Ascending aorta (tissue), 2 donors: ENCODE measurements around the gene ZFYVE28. TPM values are rescaled to one million over a fixed set of nuclear protein-coding genes. Genes with fewer than 3 reads are reported as not detected.

Experiments used
- DNase-seq, 2 donors: peaks; one replicate each; pipeline ENCODE4 v3.0.0-alpha.2; 2019; ENCODE audit warnings: low spot score in 2 of 2
- H3K27ac ChIP-seq, 2 donors: fragments of 200-600 bp; sonication (generic); one replicate each; pipeline ENCODE4 v1.5.1; 2016 to 2017; ENCODE audit warnings: mild to moderate bottlenecking in 1 of 2
- H3K27me3 ChIP-seq: fragments of 200-600 bp; sonication (generic); one replicate; pipeline ENCODE4 v1.5.1; 2017
- H3K36me3 ChIP-seq, 2 donors: fragments of 200-600 bp; sonication (generic); one replicate each; pipeline ENCODE4 v1.5.1; 2016
- H3K4me1 ChIP-seq, 2 donors: fragments of 200-600 bp; sonication (generic); one replicate each; pipeline ENCODE4 v1.5.1; 2016 to 2017; ENCODE audit warnings: mild to moderate bottlenecking in 1 of 2
- H3K4me3 ChIP-seq, 2 donors: fragments of 200-600 bp; sonication (generic); one replicate each; pipeline ENCODE4 v1.5.1; 2016 to 2017; ENCODE audit warnings: mild to moderate bottlenecking in 1 of 2
- H3K9me3 ChIP-seq, 2 donors: fragments of 200-600 bp; sonication (generic); one replicate each; pipeline ENCODE4 v1.5.1; 2016
- CTCF ChIP-seq, 3 experiments: fragments of 200-600 bp in 2 of 3; fragments of 450-650 bp in 1 of 3; sonication (generic) in 2 of 3; IDR thresholded peaks; one replicate each; pipeline ENCODE4 v1.5.1; 2016 to 2019; ENCODE audit warnings: antibody characterized with exemption in 3 of 3, mild to moderate bottlenecking in 1 of 3, moderate library complexity in 1 of 3
- intact Hi-C: fragments of 100-400 bp; cut with DNase I; formaldehyde crosslinking; loops from one replicate; pipeline ENCODE4 v1.15.1; 2023
- total RNA-seq: library from RNA; depleted of rRNA; stranded (reverse); fragments of >200 nt; gene quantifications from one replicate; pipeline ENCODE4 v1.1.0, GENCODE V29; 2016

Gene ZFYVE28
- total RNA-seq, 1 donor from 2014 or later: 12.3 TPM

- intact Hi-C loops: loop anchor here (1.0 to 10.0 kb wide), 12 partner anchors 19 to 1924 kb away; partner anchors contain the start of genes ADD1, CFAP99, FAM53A and HAUS3
- Histone ChIP-seq H3K9me3 (no peaks in the 10 kb centered on the region), H3K27ac (peak within 1 kb of the TSS; percentile 96), H3K4me1 (peaks cover 43 to 60% of the 10 kb centered on the region in 2 donors), H3K27me3 (no peaks in the 10 kb centered on the region), H3K36me3 (no peaks in the 10 kb centered on the region), H3K4me3 (peak within 1 kb of the TSS; percentile 98)
- no peak for TF ChIP-seq CTCF (IDR thresholded peaks at IDR 0.05)
- no peak for DNase-seq
Observed at GRCh38 chr4:2261853-2262144, 156.6 kb downstream of the ZFYVE28 start, which contains the start of gene MXD4. TSS of gene MXD4 (minus strand) at chr4:2262109. CDS start at chr4:2261980, 129 bp downstream.

GRCh38 chr4:2261110-2261852, 157.2 kb downstream of the ZFYVE28 start:
- H3K27ac ChIP-seq: peak overlapping the region; percentile 95 to 96
- H3K27me3 ChIP-seq: no peaks in the 10 kb centered on the region
- DNase-seq: peak; percentile 7 to 73

DNA sequence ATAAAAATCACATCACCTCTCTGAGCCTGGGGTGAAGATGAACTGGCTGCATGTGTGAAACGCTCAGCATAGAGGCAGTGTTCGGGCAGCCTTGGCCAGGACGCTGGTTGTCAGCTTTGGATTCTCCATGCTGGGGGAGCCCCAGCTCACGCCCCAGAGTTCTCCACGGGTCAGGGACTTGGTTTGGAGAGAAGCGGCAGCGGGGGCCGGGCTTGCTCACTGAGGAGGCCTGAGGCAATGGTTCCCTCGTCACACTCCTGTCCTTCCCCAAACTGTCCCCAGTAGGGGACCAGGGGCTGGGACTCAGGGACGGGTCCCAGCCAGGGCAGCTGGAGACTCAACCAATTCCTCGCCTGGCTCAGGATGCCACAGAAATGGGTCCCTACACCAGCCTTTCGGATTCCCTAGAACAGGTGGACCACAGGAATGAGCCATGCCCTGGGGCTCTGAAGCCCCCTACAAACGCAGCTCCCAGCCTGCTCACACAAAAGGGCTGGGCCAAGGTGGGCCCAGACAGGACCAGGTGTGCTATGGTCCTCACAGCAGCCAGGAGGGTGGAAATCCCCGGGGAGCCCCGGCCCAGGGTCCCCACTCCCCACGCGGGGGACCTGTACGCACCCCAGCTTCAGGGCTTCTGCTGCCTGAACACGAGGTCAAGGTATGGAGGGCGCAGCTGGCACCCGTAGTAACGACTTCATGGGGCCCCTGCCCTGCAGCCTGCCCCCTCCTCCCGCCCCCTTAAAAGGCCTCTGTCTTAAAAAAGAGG, 157.9 kb downstream of the ZFYVE28 start:
- intact Hi-C loops: loop anchor here (1.0 to 10.0 kb wide), 9 partner anchors 253 to 1923 kb away; partner anchors contain the start of genes ADD1, FAM53A, HTT and HTT-AS
- Histone ChIP-seq H3K36me3 (no peaks in the 10 kb centered on the region), H3K27ac (peak overlapping the region; percentile 95 to 96), H3K27me3 (no peaks in the 10 kb centered on the region), H3K4me3 (peak overlapping the region; percentile 98), H3K9me3 (no peaks in the 10 kb centered on the region), H3K4me1 (peaks cover 46 to 64% of the 10 kb centered on the region in 2 donors)
- no peak for TF ChIP-seq CTCF (IDR thresholded peaks at IDR 0.05)
- DNase-seq: peak; percentile 7 to 65

More at GRCh38 chr4:2261110-2261852, 157.2 kb downstream of the ZFYVE28 start:
- no peaks in the 10 kb centered on the region for H3K36me3 ChIP-seq
- TF ChIP-seq CTCF (IDR thresholded peaks at IDR 0.05): no peak
- intact Hi-C loops: loop anchor here (1.0 to 10.0 kb wide), 9 partner anchors 254 to 1924 kb away; partner anchors contain the start of genes ADD1, FAM53A, HTT and HTT-AS
- H3K9me3 ChIP-seq: no peaks in the 10 kb centered on the region
- peak overlapping the region; percentile 98 for H3K4me3 ChIP-seq
- H3K4me1 ChIP-seq: peaks cover 47 to 63% of the 10 kb centered on the region in 2 donors

GRCh38 chr4:2259541-2260343, 158.7 kb downstream of the ZFYVE28 start:
- Histone ChIP-seq H3K27ac (peak overlapping the region; percentile 95 to 96), H3K4me1 (peaks cover 48 to 67% of the 10 kb centered on the region in 2 donors), H3K27me3 (no peaks in the 10 kb centered on the region), H3K4me3 (peak overlapping the region; percentile 98), H3K36me3 (peaks cover 0 to 2% of the 10 kb centered on the region in 2 donors), H3K9me3 (no peaks in the 10 kb centered on the region)
- DNase-seq: peak; percentile 4 to 60
- intact Hi-C loops: loop anchor here (5.0 to 10.0 kb wide), 8 partner anchors 252 to 1922 kb away; partner anchors contain the start of genes ADD1, FAM53A, HTT and HTT-AS
- no peak for TF ChIP-seq CTCF (IDR thresholded peaks at IDR 0.05)

DNA sequence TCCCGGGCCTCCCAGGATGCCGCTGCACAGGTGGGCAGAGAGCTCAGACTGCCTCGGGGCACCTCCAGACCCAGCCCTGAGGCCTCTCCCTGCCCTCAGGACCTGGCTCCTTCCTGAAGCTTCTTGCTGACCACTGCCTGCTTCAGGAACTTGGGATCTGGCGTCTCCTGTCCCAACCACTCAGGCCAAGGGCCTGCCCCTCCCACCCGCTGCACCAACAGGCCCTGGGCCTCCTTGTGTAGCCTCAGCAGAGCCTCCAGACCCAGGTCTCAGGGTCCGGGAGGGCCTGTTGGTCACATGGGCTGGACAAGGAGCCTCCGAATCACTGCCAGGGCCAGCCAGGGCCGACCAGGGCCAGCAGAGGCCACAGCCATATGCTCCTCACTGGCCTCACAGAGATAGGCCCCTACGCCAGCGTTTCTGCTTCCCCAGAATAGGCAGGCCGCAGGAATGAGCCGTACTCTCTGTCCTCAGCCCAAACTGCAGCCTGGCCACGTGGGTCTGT, 159.4 kb downstream of the ZFYVE28 start:
- Histone ChIP-seq H3K36me3 (peaks cover 0 to 9% of the 10 kb centered on the region in 2 donors), H3K4me3 (peak overlapping the region; percentile 98), H3K27ac (peak overlapping the region; percentile 95 to 96), H3K27me3 (no peaks in the 10 kb centered on the region), H3K4me1 (peaks cover 48 to 70% of the 10 kb centered on the region in 2 donors), H3K9me3 (no peaks in the 10 kb centered on the region)
- peak; percentile 7 to 65 for DNase-seq
- intact Hi-C loops: no loop called here
- no peak for TF ChIP-seq CTCF (IDR thresholded peaks at IDR 0.05)
